ENCODE measurements around the gene PARP16. TPM values are rescaled to one million over a fixed set of nuclear protein-coding genes. Genes with fewer than 3 reads are reported as not detected.
"Not testable (repeated sequence)": the region's sequence is repeated elsewhere in the genome, so short reads cannot be mapped to it uniquely, and the experiment has no call there.

PARP16 gene
- polyA plus RNA-seq, 3 donors from 2014 or later, result 17.1 to 28.3 (median 17.4) TPM

- no peak for DNase-seq
- Mint-ChIP-seq H3K27ac (peak overlapping the region in 2 of 6 donors; percentile 3 to 65), H3K4me3 (no peak overlapping the region), H3K27me3 (ENCODE audit: low read depth in 3 of 3) (peaks cover 0 to 2% (median 0%) of the 10 kb centered on the region in 3 donors), H3K9me3 (no peaks in the 10 kb centered on the region), H3K4me1 (no peaks in the 10 kb centered on the region), H3K36me3 (peaks cover 25 to 36% (median 27%) of the 10 kb centered on the region in 3 donors)
Measured at GRCh38 chr15:65255486-65256140, 31.1 kb downstream of the PARP16 start.

DNA sequence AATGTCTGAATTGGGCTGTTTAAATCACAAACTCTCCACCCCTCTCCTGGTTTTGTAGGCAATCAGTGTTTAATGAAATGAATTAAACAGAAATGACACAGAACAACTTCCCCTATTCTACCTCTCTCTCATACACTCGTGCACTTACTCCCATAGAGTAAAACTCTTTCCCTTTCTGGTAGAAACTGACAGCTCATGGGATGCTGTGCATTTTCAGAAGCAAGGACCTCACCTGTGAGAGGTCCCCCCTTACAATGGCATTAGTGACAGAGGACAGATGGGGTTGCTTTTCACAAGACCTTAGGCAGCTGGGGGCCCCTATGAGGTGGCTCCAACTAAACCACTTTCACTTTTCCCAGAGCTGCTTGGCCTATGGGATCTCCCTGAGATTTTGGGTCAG lies 31.9 kb downstream of the PARP16 start:
- no peak for DNase-seq
- Mint-ChIP-seq H3K9me3 (no peaks in the 10 kb centered on the region), H3K4me1 (no peaks in the 10 kb centered on the region), H3K27ac (no peak overlapping the region), H3K36me3 (peaks cover 20 to 29% (median 22%) of the 10 kb centered on the region in 3 donors), H3K4me3 (no peak overlapping the region), H3K27me3 (ENCODE audit: low read depth in 3 of 3) (peaks cover 0 to 2% (median 0%) of the 10 kb centered on the region in 3 donors)

DNA sequence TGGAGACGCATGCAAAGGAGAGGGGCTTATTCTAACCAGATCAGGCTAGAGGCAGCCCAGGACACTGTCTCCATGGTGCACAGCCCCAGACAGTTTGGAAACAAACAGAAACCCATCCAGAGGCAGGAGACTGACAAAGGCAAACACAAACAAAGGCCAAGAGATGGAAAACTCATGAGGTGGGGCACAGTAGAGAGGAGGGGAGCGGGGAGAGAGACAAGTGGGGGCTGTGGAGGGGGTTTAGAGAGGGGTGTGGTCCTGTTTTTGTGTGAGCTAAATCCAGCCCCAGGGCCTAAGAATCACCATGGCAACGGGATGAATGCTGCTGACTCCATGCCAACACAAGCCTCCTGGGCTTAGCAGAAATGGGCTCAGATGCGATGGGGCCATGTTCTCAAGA lies 32.3 kb downstream of the PARP16 start:
- no peak overlapping the region for H3K4me3 Mint-ChIP-seq
- H3K27ac Mint-ChIP-seq, result no peak overlapping the region
- peaks cover 0 to 2% (median 0%) of the 10 kb centered on the region in 3 donors for H3K27me3 Mint-ChIP-seq (ENCODE audit: low read depth in 3 of 3)
- H3K4me1 Mint-ChIP-seq, result no peaks in the 10 kb centered on the region
- H3K9me3 Mint-ChIP-seq, result no peaks in the 10 kb centered on the region
- peaks cover 17 to 26% (median 22%) of the 10 kb centered on the region in 3 donors for H3K36me3 Mint-ChIP-seq
- DNase-seq, result no peak

DNA sequence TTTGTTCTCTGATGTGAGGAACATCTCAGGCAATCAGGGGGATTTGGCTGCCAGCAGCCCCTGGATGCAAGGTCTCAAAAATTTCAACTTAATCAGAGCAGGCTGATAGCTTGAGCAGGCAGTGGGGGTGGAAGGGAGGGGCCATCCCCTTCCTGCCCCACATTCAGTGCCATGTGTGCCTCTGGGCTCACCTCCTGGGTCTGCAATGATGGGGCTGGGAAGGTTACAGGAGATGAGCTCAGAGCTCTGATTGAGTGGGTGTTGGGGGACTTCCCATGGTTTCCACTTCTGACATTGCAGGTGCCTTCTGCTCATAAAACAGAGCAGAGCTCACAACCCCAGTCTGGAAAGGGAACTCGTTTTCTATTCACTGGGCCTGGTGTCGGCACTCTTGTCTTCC lies 37.0 kb downstream of the PARP16 start:
- no peak overlapping the region for H3K27ac Mint-ChIP-seq
- H3K4me1 Mint-ChIP-seq, result no peaks in the 10 kb centered on the region
- DNase-seq, result no peak
- no peak overlapping the region for H3K4me3 Mint-ChIP-seq
- no peaks in the 10 kb centered on the region for H3K9me3 Mint-ChIP-seq
- peaks cover 5 to 26% (median 6%) of the 10 kb centered on the region in 3 donors for H3K36me3 Mint-ChIP-seq
- H3K27me3 Mint-ChIP-seq (ENCODE audit: low read depth in 3 of 3), result no peaks in the 10 kb centered on the region

GRCh38 chr15:65248511-65249255 lies 38.0 kb downstream of the PARP16 start:
- Mint-ChIP-seq H3K27me3 (ENCODE audit: low read depth in 3 of 3) (no peaks in the 10 kb centered on the region), H3K4me3 (no peak overlapping the region), H3K9me3 (no peaks in the 10 kb centered on the region), H3K4me1 (no peaks in the 10 kb centered on the region), H3K27ac (peak overlapping the region in 1 of 6 donors; percentile 49), H3K36me3 (peaks cover 5 to 27% (median 6%) of the 10 kb centered on the region in 3 donors)
- no peak for DNase-seq

DNA sequence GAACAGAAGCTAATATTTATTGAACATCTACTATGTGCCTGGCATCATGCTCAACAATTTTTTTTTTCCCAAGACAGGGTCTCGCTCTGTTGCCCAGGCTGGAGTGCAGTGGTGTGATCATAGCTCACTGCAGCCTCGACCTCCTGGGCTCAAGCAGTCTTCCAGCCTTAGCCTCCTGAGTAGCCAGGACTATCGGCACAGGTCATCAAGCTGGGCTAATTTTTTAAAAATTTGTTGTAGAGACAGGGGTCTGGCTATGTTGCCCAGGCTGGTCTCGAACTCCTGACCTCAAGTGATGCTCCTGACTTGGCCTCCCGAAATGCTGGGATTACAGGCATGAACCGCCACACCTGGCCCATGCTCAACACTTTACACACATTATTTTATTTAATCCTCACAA lies 39.7 kb downstream of the PARP16 start:
- Mint-ChIP-seq H3K9me3 (no peaks in the 10 kb centered on the region), H3K27ac (no peak overlapping the region), H3K4me1 (no peaks in the 10 kb centered on the region), H3K27me3 (ENCODE audit: low read depth in 3 of 3) (no peaks in the 10 kb centered on the region), H3K36me3 (peaks cover 5 to 24% (median 6%) of the 10 kb centered on the region in 3 donors), H3K4me3 (no peak overlapping the region)
- no peak for DNase-seq

DNA sequence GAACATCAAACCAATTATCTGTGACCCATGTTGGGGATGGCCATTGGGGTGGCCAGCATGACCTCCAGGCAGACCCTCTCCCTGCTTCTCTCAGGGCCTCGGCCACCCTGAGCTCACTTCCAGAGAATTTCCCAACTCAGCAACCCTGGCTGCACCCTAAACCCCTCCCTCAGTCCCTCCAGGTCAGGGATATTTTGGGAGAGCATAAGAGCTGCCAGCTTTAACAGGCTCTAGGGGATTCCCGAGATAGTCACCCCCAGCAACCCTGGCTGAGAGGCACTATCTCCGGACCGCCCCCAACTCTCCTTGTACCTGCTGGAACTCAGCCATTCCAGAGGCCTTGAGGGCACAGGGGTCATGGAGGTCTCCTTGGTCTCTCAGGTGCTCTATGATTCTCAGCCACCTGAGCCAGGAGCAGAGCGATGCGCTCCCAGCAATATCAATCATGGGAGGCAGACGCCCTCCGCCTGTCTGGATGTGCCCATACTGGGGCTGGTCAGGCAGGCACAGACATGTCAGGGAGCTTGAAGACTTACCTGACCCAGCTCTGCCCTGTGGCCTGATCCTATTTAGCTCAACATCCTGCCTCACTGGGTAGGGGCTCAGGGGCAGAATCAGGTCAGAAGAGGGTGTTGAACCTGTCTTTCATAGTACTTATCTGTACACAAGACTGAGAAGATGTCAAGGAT lies 40.5 kb downstream of the PARP16 start:
- Mint-ChIP-seq H3K9me3 (no peaks in the 10 kb centered on the region), H3K4me1 (no peaks in the 10 kb centered on the region), H3K27me3 (ENCODE audit: low read depth in 3 of 3) (no peaks in the 10 kb centered on the region), H3K27ac (no peak overlapping the region), H3K36me3 (peaks cover 5 to 24% (median 6%) of the 10 kb centered on the region in 3 donors), H3K4me3 (no peak overlapping the region)
- DNase-seq, result no peak

DNA sequence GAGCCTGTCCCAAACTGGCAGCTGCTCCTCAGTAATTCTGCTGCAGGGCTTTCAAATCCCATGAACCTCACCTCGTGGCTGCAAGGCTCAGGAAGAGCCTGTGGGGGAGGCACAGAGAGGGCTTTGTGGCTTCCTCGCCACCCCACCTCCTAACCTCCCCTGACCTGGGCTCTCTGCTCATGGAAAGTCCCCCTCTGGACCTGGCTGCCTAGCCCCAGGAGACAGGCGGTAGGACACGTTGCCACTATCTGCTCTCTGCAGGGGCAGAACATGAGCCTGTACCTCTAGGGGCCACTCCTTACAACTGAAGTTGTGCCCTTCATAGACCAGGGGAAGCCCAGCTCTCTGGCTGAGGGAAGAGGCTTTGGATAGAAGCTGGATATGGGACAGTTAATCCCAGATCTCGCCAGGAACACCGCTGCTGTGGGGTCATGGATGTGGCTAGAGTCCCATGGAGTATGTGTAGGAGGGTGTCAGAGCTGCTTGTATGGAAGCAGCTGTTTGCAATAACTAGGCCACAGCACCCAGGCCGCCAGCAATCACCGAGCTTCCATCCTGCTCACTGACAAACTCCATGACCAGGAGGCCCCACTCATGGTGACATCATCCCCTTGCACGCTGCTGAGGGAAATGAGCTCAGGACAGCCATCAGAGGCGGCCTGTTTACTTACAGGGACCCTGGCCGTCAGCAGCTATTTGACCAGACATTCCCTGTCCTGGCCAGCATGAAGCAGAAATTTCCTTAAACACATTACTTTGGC lies 41.4 kb downstream of the PARP16 start:
- H3K4me1 Mint-ChIP-seq, result no peaks in the 10 kb centered on the region
- DNase-seq, result no peak
- H3K4me3 Mint-ChIP-seq, result no peak overlapping the region
- H3K9me3 Mint-ChIP-seq, result no peaks in the 10 kb centered on the region
- H3K27me3 Mint-ChIP-seq (ENCODE audit: low read depth in 3 of 3), result no peaks in the 10 kb centered on the region
- peaks cover 5 to 24% (median 6%) of the 10 kb centered on the region in 3 donors for H3K36me3 Mint-ChIP-seq
- no peak overlapping the region for H3K27ac Mint-ChIP-seq

- H3K4me3 Mint-ChIP-seq, result no peak overlapping the region
- H3K27ac Mint-ChIP-seq, result no peak overlapping the region
- H3K4me1 Mint-ChIP-seq, result no peaks in the 10 kb centered on the region
- no peaks in the 10 kb centered on the region for H3K9me3 Mint-ChIP-seq
- no peaks in the 10 kb centered on the region for H3K27me3 Mint-ChIP-seq (ENCODE audit: low read depth in 3 of 3)
- peaks cover 5 to 24% (median 6%) of the 10 kb centered on the region in 3 donors for H3K36me3 Mint-ChIP-seq
- DNase-seq, result no peak
Measured at GRCh38 chr15:65244638-65245037, 42.0 kb downstream of the PARP16 start.

DNA sequence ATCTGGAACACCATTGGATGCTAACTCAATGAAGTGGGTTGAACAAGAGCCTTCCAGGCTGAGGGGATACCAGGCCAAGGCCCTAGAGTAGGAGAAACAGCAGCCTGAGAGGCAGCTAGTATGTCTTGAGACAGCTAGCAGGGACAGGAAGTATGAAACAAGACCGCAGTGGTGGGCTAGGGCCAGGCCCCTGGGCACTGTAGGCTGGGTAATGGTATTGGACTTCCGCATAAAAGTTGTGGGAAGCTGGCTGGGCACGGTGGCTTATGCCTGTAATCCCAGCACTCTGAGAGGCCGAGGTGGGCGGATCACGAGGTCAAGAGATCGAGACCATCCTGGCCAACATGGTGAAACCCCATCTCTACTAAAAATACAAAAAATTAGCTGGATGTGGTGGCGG lies 50.2 kb downstream of the PARP16 start:
- peak overlapping the region in 1 of 6 donors; percentile 46 for H3K27ac Mint-ChIP-seq
- not testable (repeated sequence) for H3K4me1 Mint-ChIP-seq, H3K36me3 Mint-ChIP-seq

DNA sequence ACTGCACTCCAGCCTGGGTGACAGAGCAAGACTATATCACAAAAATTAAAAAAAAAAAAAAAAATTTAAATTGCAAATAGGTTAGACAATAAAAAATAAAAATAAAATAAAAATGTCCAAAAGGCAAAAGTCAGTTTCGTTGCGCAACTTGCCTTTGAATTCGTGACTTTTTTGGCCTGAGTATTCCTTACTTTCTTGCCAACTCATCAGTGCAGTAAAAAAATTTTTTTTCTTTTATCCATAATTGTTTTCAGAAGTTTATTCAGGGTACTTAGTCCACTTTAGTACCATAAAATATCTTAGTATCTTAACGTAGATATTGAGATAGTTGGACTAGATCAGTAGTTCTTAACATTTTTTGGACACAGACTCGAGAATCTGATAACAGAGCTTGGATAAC lies 53.0 kb downstream of the PARP16 start:
- Mint-ChIP-seq H3K4me3 (no peak overlapping the region), H3K27me3 (ENCODE audit: low read depth in 3 of 3) (no peaks in the 10 kb centered on the region), H3K36me3 (peaks cover 0 to 9% (median 0%) of the 10 kb centered on the region in 3 donors), H3K27ac (no peak overlapping the region), H3K4me1 (no peaks in the 10 kb centered on the region), H3K9me3 (no peaks in the 10 kb centered on the region)
- no peak for DNase-seq

More for the DNA sequence above, 50.2 kb downstream of the PARP16 start:
- not testable (repeated sequence) for H3K9me3 Mint-ChIP-seq; H3K27me3 Mint-ChIP-seq (ENCODE audit: low read depth in 3 of 3); DNase-seq; H3K4me3 Mint-ChIP-seq

DNA sequence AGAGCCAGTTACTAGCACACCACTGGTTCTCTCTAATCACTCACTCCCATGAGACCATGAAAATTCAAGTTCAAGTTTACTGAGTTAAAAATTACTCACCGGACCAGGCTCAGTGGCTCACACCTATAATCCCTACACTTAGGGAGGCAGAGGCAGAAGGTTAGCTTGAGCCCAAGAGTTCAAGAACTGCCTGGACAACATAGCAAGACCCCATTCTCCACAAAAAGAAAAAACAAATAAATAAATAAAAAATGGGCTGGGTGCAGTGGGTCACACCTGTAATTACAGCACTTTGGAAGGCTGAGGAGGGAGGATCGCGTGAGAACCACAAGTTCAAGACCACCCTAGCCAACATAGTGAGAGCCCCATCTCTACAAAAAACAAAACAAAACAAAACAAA lies 54.2 kb downstream of the PARP16 start:
- Mint-ChIP-seq H3K4me1 (no peaks in the 10 kb centered on the region), H3K27ac (no peak overlapping the region), H3K27me3 (ENCODE audit: low read depth in 3 of 3) (no peaks in the 10 kb centered on the region)

DNA sequence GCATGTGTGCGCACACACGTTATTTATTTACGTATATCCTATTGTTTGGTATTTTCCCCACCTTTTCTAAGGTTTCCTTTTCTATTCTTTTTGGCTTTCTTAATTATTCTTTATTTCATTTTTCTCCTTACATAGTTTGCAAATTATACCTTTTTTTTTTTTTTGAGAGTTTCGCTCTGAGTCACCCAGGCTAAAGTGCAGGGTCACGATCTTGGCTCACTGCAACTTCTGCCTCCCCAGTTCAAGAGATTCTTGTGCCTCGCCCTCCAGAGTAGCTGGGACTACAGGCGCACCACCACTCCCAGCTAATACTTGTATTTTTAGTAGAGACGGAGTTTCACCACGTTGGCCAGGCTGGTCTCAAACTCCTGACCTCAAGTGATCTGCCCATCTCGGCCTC lies 55.4 kb downstream of the PARP16 start:
- Mint-ChIP-seq H3K36me3 (peaks cover 0 to 8% (median 4%) of the 10 kb centered on the region in 3 donors), H3K9me3 (no peaks in the 10 kb centered on the region), H3K27me3 (ENCODE audit: low read depth in 3 of 3) (no peaks in the 10 kb centered on the region), H3K27ac (no peak overlapping the region), H3K4me3 (no peak overlapping the region), H3K4me1 (no peaks in the 10 kb centered on the region)
- no peak for DNase-seq

More for the DNA sequence above, 54.2 kb downstream of the PARP16 start:
- no peak for DNase-seq
- no peak overlapping the region for H3K4me3 Mint-ChIP-seq
- peaks cover 0 to 8% (median 4%) of the 10 kb centered on the region in 3 donors for H3K36me3 Mint-ChIP-seq
- no peaks in the 10 kb centered on the region for H3K9me3 Mint-ChIP-seq
